NT2/D1 (cell line): Measurements from ENCODE around the gene NDUFAF2.

ENCODE experiments used
- SUZ12 ChIP-seq: IDR thresholded peaks from 2 replicates; pipeline ENCODE4 v1.6.1; 2011; ENCODE audit not compliant: insufficient read length, insufficient read depth; ENCODE audit errors: extremely low read depth
- YY1 ChIP-seq: IDR thresholded peaks from 2 replicates; pipeline ENCODE4 v1.6.1; 2011; ENCODE audit not compliant: insufficient read length, insufficient read depth
- ZNF274 ChIP-seq: IDR thresholded peaks from 2 replicates; pipeline ENCODE4 v1.6.1; 2011; ENCODE audit warnings: mild to moderate bottlenecking, low read depth, low read length

GRCh38 chr5:61044545-61044944, 99.5 kb downstream of the NDUFAF2 start:
- no peak for TF ChIP-seq SUZ12
- TF ChIP-seq ZNF274 = no peak
- TF ChIP-seq YY1 = no peak
